K562 (cell line): ENCODE measurements around the gene WEE1. TPM values are rescaled to one million over a fixed set of nuclear protein-coding genes. Genes with fewer than 3 reads are reported as not detected.

ENCODE experiments used
- ATAC-seq: fragments of 200-7000 bp; cut with Tn5 transposase; 3 replicates; pipeline ENCODE4 v1.9.1; 2020; ENCODE audit warnings: moderate library complexity
- BruUV-seq: library from RNA; stranded (reverse); fragments of 400-500 nt; replicated peaks from 2 replicates; lab custom pipeline; 2021; lab: Mats Ljungman, UMichigan
- CTCF ChIA-PET: fragments of 300-600 bp; formaldehyde crosslinking; extraction: SDS; loops from one replicate; lab custom pipeline; 2021; ENCODE audit warnings: low intra/inter-chr PET ratio; lab: Yijun Ruan, JAX
- POLR2A ChIA-PET: fragments of 300-600, 350-650 bp; sonication (Branson Sonifier 250); formaldehyde crosslinking; extraction: SDS; loops from one replicate; lab custom pipeline; 2021; ENCODE audit warnings: antibody characterized with exemption, inconsistent platforms; lab: Yijun Ruan, JAX
- DNase-seq, 4 experiments: peaks; one replicate each; pipeline versions ENCODE4 v3.0.0 to v3.0.0-alpha.2; 2011 to 2018; ENCODE audit warnings: low spot score in 3 of 4, mixed read lengths in 3 of 4; ENCODE audit errors: extremely low read depth in 1 of 4
- FAIRE-seq: peaks from 2 replicates; lab custom pipeline; 2011; peaks lifted over from hg19 to GRCh38; lab: Jason Lieb, UNC
- H2AFZ ChIP-seq: 2 replicates; pipeline ENCODE4 v1.6.0; 2011; ENCODE audit warnings: low read depth, low read length, control low read depth, inconsistent platforms
- H3K27ac ChIP-seq: fragments of 200-600 bp; 3 replicates; pipeline ENCODE4 v1.8.0; 2011; ENCODE audit warnings: low read depth, mild to moderate bottlenecking, control low read depth, inconsistent platforms, low read length, moderate library complexity, mixed read lengths; ENCODE audit errors: extremely low read depth
- H3K27me3 ChIP-seq, 2 experiments: fragments of 300-600 bp in 1 of 2; 2 replicates in 1 of 2; 3 replicates in 1 of 2; pipeline versions ENCODE4 v1.6.0 to v1.8.0; 2011; ENCODE audit warnings: inconsistent platforms in 2 of 2, low read length in 2 of 2, mild to moderate bottlenecking in 1 of 2, mixed read lengths in 1 of 2, moderate library complexity in 1 of 2; ENCODE audit not compliant: control insufficient read depth in 2 of 2, insufficient read depth in 2 of 2
- H3K36me3 ChIP-seq: fragments of 300-600 bp; 3 replicates; pipeline ENCODE4 v1.8.0; 2011; ENCODE audit warnings: mild to moderate bottlenecking, low read length, inconsistent platforms; ENCODE audit not compliant: control insufficient read depth, insufficient read depth
- H3K4me1 ChIP-seq, 2 experiments: fragments of 200-600 bp in 1 of 2; replicated peaks in 1 of 2; 2 replicates in 1 of 2; 3 replicates in 1 of 2; pipeline versions ENCODE4 v1.5.1 to v1.8.0; 2011; ENCODE audit warnings: inconsistent platforms in 2 of 2, low read length in 2 of 2, mild to moderate bottlenecking in 1 of 2, mixed read lengths in 1 of 2, moderate library complexity in 1 of 2; ENCODE audit not compliant: control insufficient read depth in 2 of 2, insufficient read depth in 2 of 2
- H3K4me2 ChIP-seq: 2 replicates; pipeline ENCODE4 v1.6.1; 2011; ENCODE audit warnings: low read length, control low read depth, inconsistent platforms, mixed read lengths; ENCODE audit not compliant: insufficient read depth
- H3K4me3 ChIP-seq: fragments of 200-600 bp; sonication (generic), shearing (Covaris generic); 2 replicates; pipeline ENCODE4 v1.5.1; 2016; ENCODE audit warnings: control low read depth, inconsistent platforms
- H3K79me2 ChIP-seq: fragments of 200-600 bp; 3 replicates; pipeline ENCODE4 v1.8.0; 2011; ENCODE audit warnings: low read length, inconsistent platforms; ENCODE audit not compliant: control insufficient read depth, insufficient read depth
- H3K9ac ChIP-seq, 2 experiments: 2 replicates each; pipeline versions ENCODE4 v1.6.0 to v1.6.1; 2011; ENCODE audit warnings: low read depth in 2 of 2, low read length in 2 of 2, control low read depth in 1 of 2, inconsistent platforms in 1 of 2, mild to moderate bottlenecking in 1 of 2, mixed read lengths in 1 of 2; ENCODE audit not compliant: insufficient read depth in 1 of 2
- H3K9me1 ChIP-seq: one replicate; pipeline ENCODE4 v1.6.0; 2011; ENCODE audit warnings: inconsistent platforms, mild to moderate bottlenecking, low read length, moderate library complexity; ENCODE audit not compliant: control insufficient read depth, insufficient read depth
- H3K9me3 ChIP-seq: replicated peaks from 2 replicates; pipeline ENCODE4 v1.5.1; 2011; ENCODE audit warnings: low read depth, low read length, inconsistent platforms; ENCODE audit not compliant: control insufficient read depth, insufficient read depth
- H4K20me1 ChIP-seq: replicated peaks from 2 replicates; pipeline ENCODE4 v1.6.1; 2011; ENCODE audit warnings: low read length, inconsistent platforms, mixed read lengths; ENCODE audit not compliant: control insufficient read depth, insufficient read depth
- CCAR2 ChIP-seq: fragments of 200-400 bp; formaldehyde crosslinking; IDR thresholded peaks from 2 replicates; pipeline ENCODE4 v1.6.1; 2017; ENCODE audit warnings: mild to moderate bottlenecking, low read depth, low read length
- TEAD1 ChIP-seq, 2 experiments: fragments of 450-650 bp in 1 of 2; sonication (generic) in 1 of 2; formaldehyde crosslinking; IDR thresholded peaks; 2 replicates each; pipeline versions ENCODE4 v1.4.0 to v1.8.0; 2020 to 2022; ENCODE audit warnings: mild to moderate bottlenecking in 2 of 2, missing genetic modification reagents in 1 of 2
- ZNF583 ChIP-seq: fragments of 250-450 bp; sonication (Bioruptor Pico); IDR thresholded peaks from 2 replicates; pipeline ENCODE4 v1.4.0; 2020
- WGBS: fragments of 100-300 bp; shearing (Covaris generic); methylation state at CpG from one replicate; pipeline ENCODE4 v1.1.6; 2016; ENCODE audit warnings: low coverage, mixed read lengths; ENCODE audit not compliant: insufficient coverage; ENCODE audit errors: missing lambda C conversion rate; 5-methylcytosine and 5-hydroxymethylcytosine counted together
- in situ Hi-C: fragments of 300-500 bp; cut with MboI; formaldehyde crosslinking; loops from 4 replicates; pipeline ENCODE4 v1.15.0; 2018; ENCODE audit warnings: inconsistent platforms, mixed read lengths
- intact Hi-C: fragments of 100-400 bp; cut with micrococcal nuclease; formaldehyde crosslinking; loops from 2 replicates; pipeline ENCODE4 v1.14.2; 2022
- polyA plus RNA-seq, 8 experiments: library from polyadenylated mRNA; depleted of rRNA in 4 of 8; stranded (reverse) in 5 of 8; unstranded in 3 of 8; fragments of >200 nt; fragmentation: Nextera tagmentation in 2 of 8; fragmentation: Illumina TruSeq in 1 of 8; extraction: Ambion mirVana in 2 of 8; extraction: Trizol in 1 of 8; gene quantifications; 2 replicates each; pipeline versions ENCODE4 v1.2.1 to v1.2.3, GENCODE V29; 2011 to 2014; ENCODE audit warnings: inconsistent platforms in 1 of 8, missing spikeins in 1 of 8
- total RNA-seq, 7 experiments: library from RNA; depleted of rRNA in 6 of 7; stranded (reverse); fragments of >200 nt in 6 of 7; fragmentation: Illumina TruSeq in 2 of 7; extraction: Trizol in 2 of 7; gene quantifications; 2 replicates each; pipeline versions ENCODE4 v1.2.1 to v1.2.3, GENCODE V29; 2011 to 2021; ENCODE audit warnings: low replicate concordance in 1 of 7
- TF ChIP-seq, protein P1 (sequence below), 2 experiments: fragments of 450-650 bp; formaldehyde crosslinking in 1 of 2; IDR thresholded peaks; 2 replicates each; pipeline versions ENCODE4 v1.4.0 to v1.6.1; 2014 to 2020; ENCODE audit warnings: mild to moderate bottlenecking in 2 of 2, borderline replicate concordance in 1 of 2, low read depth in 1 of 2

Gene WEE1
- total and polyA plus RNA-seq, 9 of the 15 experiments (the other 6 are each of a cell fraction or from before 2014, with no cell fraction given), result 21.9 to 99.0 (median 67.4) TPM

DNA sequence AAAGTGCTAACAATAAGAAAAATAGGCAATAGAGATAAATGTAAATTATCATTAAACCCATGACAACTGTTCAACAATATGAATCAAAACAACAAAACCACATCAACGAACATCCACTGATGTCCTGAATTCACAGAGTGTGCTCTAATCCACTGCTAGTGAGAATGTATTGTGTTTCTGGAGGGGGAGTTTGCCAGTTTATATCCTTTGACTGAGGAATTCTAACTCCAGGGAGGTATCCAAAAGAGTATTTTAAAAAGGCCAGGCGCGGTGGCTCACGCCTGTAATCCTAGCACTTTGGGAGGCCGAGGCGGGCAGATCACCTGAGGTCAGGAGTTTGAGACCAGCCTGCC is 1.7 kb upstream of the WEE1 start:
- whole genome bisulfite sequencing, result 96% methylated on average over 6 of the region's 6 CpGs
- no peaks in the 10 kb centered on the region for H3K9me1 ChIP-seq
- peak overlapping the region; percentile 96; a peak in 3 of 4 replicates for H3K9ac ChIP-seq
- 0 out of 4 replicates have a peak, but pooled peaks of 1 of the 2 experiments have one; percentile 30 for TF ChIP-seq TEAD1 (CRISPR knock-in tag; IDR thresholded peaks at IDR 0.05)
- TF ChIP-seq, protein P1, sequence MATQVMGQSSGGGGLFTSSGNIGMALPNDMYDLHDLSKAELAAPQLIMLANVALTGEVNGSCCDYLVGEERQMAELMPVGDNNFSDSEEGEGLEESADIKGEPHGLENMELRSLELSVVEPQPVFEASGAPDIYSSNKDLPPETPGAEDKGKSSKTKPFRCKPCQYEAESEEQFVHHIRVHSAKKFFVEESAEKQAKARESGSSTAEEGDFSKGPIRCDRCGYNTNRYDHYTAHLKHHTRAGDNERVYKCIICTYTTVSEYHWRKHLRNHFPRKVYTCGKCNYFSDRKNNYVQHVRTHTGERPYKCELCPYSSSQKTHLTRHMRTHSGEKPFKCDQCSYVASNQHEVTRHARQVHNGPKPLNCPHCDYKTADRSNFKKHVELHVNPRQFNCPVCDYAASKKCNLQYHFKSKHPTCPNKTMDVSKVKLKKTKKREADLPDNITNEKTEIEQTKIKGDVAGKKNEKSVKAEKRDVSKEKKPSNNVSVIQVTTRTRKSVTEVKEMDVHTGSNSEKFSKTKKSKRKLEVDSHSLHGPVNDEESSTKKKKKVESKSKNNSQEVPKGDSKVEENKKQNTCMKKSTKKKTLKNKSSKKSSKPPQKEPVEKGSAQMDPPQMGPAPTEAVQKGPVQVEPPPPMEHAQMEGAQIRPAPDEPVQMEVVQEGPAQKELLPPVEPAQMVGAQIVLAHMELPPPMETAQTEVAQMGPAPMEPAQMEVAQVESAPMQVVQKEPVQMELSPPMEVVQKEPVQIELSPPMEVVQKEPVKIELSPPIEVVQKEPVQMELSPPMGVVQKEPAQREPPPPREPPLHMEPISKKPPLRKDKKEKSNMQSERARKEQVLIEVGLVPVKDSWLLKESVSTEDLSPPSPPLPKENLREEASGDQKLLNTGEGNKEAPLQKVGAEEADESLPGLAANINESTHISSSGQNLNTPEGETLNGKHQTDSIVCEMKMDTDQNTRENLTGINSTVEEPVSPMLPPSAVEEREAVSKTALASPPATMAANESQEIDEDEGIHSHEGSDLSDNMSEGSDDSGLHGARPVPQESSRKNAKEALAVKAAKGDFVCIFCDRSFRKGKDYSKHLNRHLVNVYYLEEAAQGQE (IDR thresholded peaks at IDR 0.05; ENCODE audit: borderline replicate concordance), result 0 out of 2 replicates have a peak, but pooled peaks have one; percentile 2
- TF ChIP-seq, protein P1 (CRISPR knock-in tag; IDR thresholded peaks at IDR 0.05; ENCODE audit: low read depth), result no peak
- TF ChIP-seq CCAR2, result no peak
- TF ChIP-seq ZNF583, result 0 out of 2 replicates have a peak, but pooled peaks have one; percentile 16
- DNase-seq (no peak), ATAC-seq (no peak), FAIRE-seq (no peak)
- peak overlapping the region; percentile 79 for H3K4me2 ChIP-seq
- POLR2A ChIA-PET, result interaction anchor here (0.7 to 2.0 kb wide), 4 partner anchors 16 to 110 kb away, joined by 3 to 9 read pairs (median 4); partner anchors contain the start of gene ZNF143
- no peaks in the 10 kb centered on the region for H3K27me3 ChIP-seq
- no peaks in the 10 kb centered on the region for H3K9me3 ChIP-seq
- H2AFZ ChIP-seq, result peak overlapping the region; percentile 12; the same call in 1 of the 2 replicates
- peaks cover 18% of the 10 kb centered on the region for H3K36me3 ChIP-seq
- H3K4me1 ChIP-seq, result peaks cover 35 to 39% of the 10 kb centered on the region in 2 experiments
- intact Hi-C loops (loop anchor here (2.0 to 10.0 kb wide), 3 partner anchors 37 to 107 kb away; partner anchors contain the start of gene ZNF143), in situ Hi-C loops (loop anchor here (5.0 kb wide), 1 partner anchor 34 kb away; no protein-coding TSS in a partner anchor)
- peaks cover 9% of the 10 kb centered on the region for H4K20me1 ChIP-seq
- BruUV-seq, result no TSS peak
- CTCF ChIA-PET, result no interaction called here
- no peak overlapping the region for H3K4me3 ChIP-seq
- H3K79me2 ChIP-seq, result peaks cover 33% of the 10 kb centered on the region
- peak overlapping the region; percentile 98 for H3K27ac ChIP-seq
